A549 (cell line): ENCODE results near the gene ZC3H18. TPM values are rescaled to one million over a fixed set of nuclear protein-coding genes. Genes with fewer than 3 reads are reported as not detected.

Experiments
- ATAC-seq, 2 experiments: fragments of 200-7000 bp in 1 of 2; fragments of >200 bp in 1 of 2; cut with Nextera tagmentation in 1 of 2; cut with Tn5 transposase in 1 of 2; 3 replicates each; pipeline versions ENCODE4 v1.8.0 to v1.9.1; 2018 to 2020; ENCODE audit warnings: mild to moderate bottlenecking in 1 of 2, moderate library complexity in 1 of 2
- CTCF ChIA-PET: fragments of 300-600 bp; sonication (Branson Sonifier 250); formaldehyde crosslinking; extraction: SDS; loops from one replicate; lab custom pipeline; 2021; ENCODE audit warnings: antibody characterized with exemption, inconsistent platforms; lab: Yijun Ruan, JAX
- POLR2A ChIA-PET: fragments of 350-600 bp; formaldehyde crosslinking; extraction: SDS; loops from one replicate; lab custom pipeline; 2021; ENCODE audit warnings: antibody characterized with exemption, inconsistent platforms; lab: Yijun Ruan, JAX
- DNase-seq, 2 experiments: peaks; one replicate each; pipeline versions ENCODE4 v3.0.0 to v3.0.0-alpha.2; 2011 to 2016; ENCODE audit warnings: low read depth in 1 of 2, low spot score in 1 of 2
- FAIRE-seq: peaks from 2 replicates; lab custom pipeline; 2011; peaks lifted over from hg19 to GRCh38; lab: Jason Lieb, UNC
- H3K27ac ChIP-seq, 2 experiments: fragments of >200 bp; sonication (Bioruptor Twin); formaldehyde crosslinking; 3 replicates each; pipeline ENCODE4 v1.5.1; 2016 to 2017
- H3K4me1 ChIP-seq: fragments of >200 bp; sonication (Bioruptor Twin); formaldehyde crosslinking; 3 replicates; pipeline ENCODE4 v1.6.1; 2016
- H3K4me2 ChIP-seq: fragments of >200 bp; sonication (Bioruptor Twin); formaldehyde crosslinking; 3 replicates; pipeline ENCODE4 v1.6.1; 2016
- H3K4me3 ChIP-seq: fragments of >200 bp; sonication (Bioruptor Twin); formaldehyde crosslinking; 3 replicates; pipeline ENCODE4 v1.5.1; 2016
- H3K9me3 ChIP-seq: fragments of >200 bp; sonication (Bioruptor Twin); formaldehyde crosslinking; 3 replicates; pipeline ENCODE4 v1.6.1; 2016
- BHLHE40 ChIP-seq: IDR thresholded peaks from 2 replicates; pipeline ENCODE4 v1.6.1; 2012; ENCODE audit warnings: low read depth, low read length, inconsistent platforms
- CEBPB ChIP-seq, 2 experiments: fragments of >200 bp in 1 of 2; sonication (Bioruptor Twin) in 1 of 2; formaldehyde crosslinking in 1 of 2; IDR thresholded peaks; 2 replicates each; pipeline ENCODE4 v1.6.1; 2012 to 2016
- CHD2 ChIP-seq: fragments of 150-350 bp; IDR thresholded peaks from 2 replicates; pipeline ENCODE4 v1.6.1; 2014; ENCODE audit warnings: low read length; ENCODE audit not compliant: partially characterized antibody
- FOSB ChIP-seq: fragments of 250-450 bp; sonication (Bioruptor Pico); IDR thresholded peaks from 2 replicates; pipeline ENCODE4 v1.5.0; 2020; ENCODE audit warnings: mild to moderate bottlenecking, moderate library complexity
- HEYL ChIP-seq: fragments of 250-450 bp; sonication (Bioruptor Pico); IDR thresholded peaks from 2 replicates; pipeline ENCODE4 v1.8.0; 2021; ENCODE audit warnings: mild to moderate bottlenecking, moderate library complexity
- HOXA7 ChIP-seq: fragments of 250-450 bp; sonication (Bioruptor Pico); IDR thresholded peaks from 2 replicates; pipeline ENCODE4 v1.5.0; 2020; ENCODE audit warnings: mild to moderate bottlenecking, moderate library complexity
- HOXB5 ChIP-seq: fragments of 250-450 bp; sonication (Bioruptor Pico); IDR thresholded peaks from 2 replicates; pipeline ENCODE4 v1.5.0; 2020; ENCODE audit warnings: mild to moderate bottlenecking, moderate library complexity
- JUN ChIP-seq, 2 experiments: fragments of >200 bp; sonication (Bioruptor Twin); formaldehyde crosslinking; IDR thresholded peaks; 2 replicates in 1 of 2; 3 replicates in 1 of 2; pipeline ENCODE4 v1.6.1; 2016 to 2017
- KDM1A ChIP-seq: fragments of 200-600 bp; sonication (generic); IDR thresholded peaks from 2 replicates; pipeline ENCODE4 v1.6.1; 2016; ENCODE audit warnings: low read depth, mild to moderate bottlenecking
- KDM5A ChIP-seq: fragments of 200-600 bp; sonication (generic); IDR thresholded peaks from 2 replicates; pipeline ENCODE4 v1.6.1; 2016; ENCODE audit warnings: antibody characterized with exemption, mild to moderate bottlenecking
- NR3C1 ChIP-seq: fragments of >200 bp; sonication (Bioruptor Twin); formaldehyde crosslinking; IDR thresholded peaks from 3 replicates; pipeline ENCODE4 v1.6.1; 2017
- POLR2A ChIP-seq: IDR thresholded peaks from 2 replicates; pipeline ENCODE4 v1.6.1; 2012; ENCODE audit warnings: mild to moderate bottlenecking, low read length
- POLR2AphosphoS2 ChIP-seq: conservative IDR thresholded peaks from 2 replicates; pipeline ENCODE4 v1.6.1; 2012; ENCODE audit warnings: low read length, improper control_type of control experiment, inconsistent platforms
- RAD21 ChIP-seq, 2 experiments: fragments of >200 bp in 1 of 2; sonication (Bioruptor Twin) in 1 of 2; formaldehyde crosslinking in 1 of 2; IDR thresholded peaks in 1 of 2; conservative IDR thresholded peaks in 1 of 2; 2 replicates in 1 of 2; 3 replicates in 1 of 2; pipeline ENCODE4 v1.6.1; 2012 to 2018; ENCODE audit warnings: inconsistent platforms in 1 of 2
- RCOR1 ChIP-seq: fragments of 150-350 bp; IDR thresholded peaks from 2 replicates; pipeline ENCODE4 v1.6.1; 2014; ENCODE audit warnings: antibody characterized with exemption, low read length, low read depth
- RFX5 ChIP-seq: fragments of 450-650 bp; IDR thresholded peaks from 2 replicates; pipeline ENCODE4 v1.7.1; 2014; ENCODE audit warnings: antibody characterized with exemption, mild to moderate bottlenecking, moderate library complexity
- TFCP2L1 ChIP-seq: fragments of 250-450 bp; sonication (Bioruptor Pico); IDR thresholded peaks from 2 replicates; pipeline ENCODE4 v1.5.0; 2021; ENCODE audit warnings: mild to moderate bottlenecking
- ZC3H11A ChIP-seq: fragments of 450-650 bp; IDR thresholded peaks from 2 replicates; pipeline ENCODE4 v1.6.1; 2014; ENCODE audit warnings: antibody characterized with exemption, mild to moderate bottlenecking
- WGBS: methylation state at CpG from one replicate; pipeline ENCODE4 v1.1.6; 2017; ENCODE audit errors: missing lambda C conversion rate; 5-methylcytosine and 5-hydroxymethylcytosine counted together
- polyA plus RNA-seq, 4 experiments: library from polyadenylated mRNA; depleted of rRNA in 3 of 4; stranded (reverse); fragments of >200 nt; fragmentation: RNase III in 1 of 4; extraction: RNeasy Plus Mini Kit Qiagen cat#74134 plus additional on column Dnase treatment in 1 of 4; gene quantifications; 2 replicates in 3 of 4; 3 replicates in 1 of 4; pipeline ENCODE4 v1.2.3, GENCODE V29; 2011 to 2017
- TF ChIP-seq, protein P1 (sequence below): fragments of 150-350 bp; IDR thresholded peaks from 2 replicates; pipeline ENCODE4 v1.6.1; 2014; ENCODE audit warnings: low read depth, mild to moderate bottlenecking, low read length
- TF ChIP-seq, protein P2 (sequence below): fragments of 450-650 bp; IDR thresholded peaks from 2 replicates; pipeline ENCODE4 v1.6.1; 2014; ENCODE audit warnings: antibody characterized with exemption
- TF ChIP-seq, protein P3 (sequence below): fragments of >200 bp; sonication (Bioruptor Twin); formaldehyde crosslinking; IDR thresholded peaks from 3 replicates; pipeline ENCODE4 v1.6.1; 2016

ZC3H18 gene
- polyA plus RNA-seq, 2 of the 4 experiments (the other 2 are of a cell fraction) = 21.1 to 48.2 TPM

DNA sequence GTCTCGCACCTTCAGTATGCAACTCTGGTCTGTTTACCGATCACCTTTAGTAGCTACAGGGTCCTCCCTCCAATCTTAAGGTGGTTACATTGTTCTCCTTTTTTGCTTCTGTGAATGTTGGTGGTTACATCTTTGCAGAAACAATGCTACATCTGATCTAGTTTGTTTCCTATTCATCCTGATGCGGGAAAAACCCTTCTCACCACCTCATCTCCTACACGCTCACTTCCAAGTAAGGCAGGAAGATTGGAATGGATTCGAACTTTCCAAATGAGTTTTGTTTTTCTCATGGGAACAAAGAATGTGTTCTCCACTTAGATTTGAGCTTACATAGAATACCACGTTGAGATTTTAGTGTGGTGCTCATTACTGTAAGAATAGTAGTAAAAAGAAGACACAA is 14.5 kb downstream of the ZC3H18 start (continued):
- TF ChIP-seq, protein P1, sequence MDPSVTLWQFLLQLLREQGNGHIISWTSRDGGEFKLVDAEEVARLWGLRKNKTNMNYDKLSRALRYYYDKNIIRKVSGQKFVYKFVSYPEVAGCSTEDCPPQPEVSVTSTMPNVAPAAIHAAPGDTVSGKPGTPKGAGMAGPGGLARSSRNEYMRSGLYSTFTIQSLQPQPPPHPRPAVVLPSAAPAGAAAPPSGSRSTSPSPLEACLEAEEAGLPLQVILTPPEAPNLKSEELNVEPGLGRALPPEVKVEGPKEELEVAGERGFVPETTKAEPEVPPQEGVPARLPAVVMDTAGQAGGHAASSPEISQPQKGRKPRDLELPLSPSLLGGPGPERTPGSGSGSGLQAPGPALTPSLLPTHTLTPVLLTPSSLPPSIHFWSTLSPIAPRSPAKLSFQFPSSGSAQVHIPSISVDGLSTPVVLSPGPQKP = no peak
- TF ChIP-seq, all 56 proteins: peak for 0

DNA sequence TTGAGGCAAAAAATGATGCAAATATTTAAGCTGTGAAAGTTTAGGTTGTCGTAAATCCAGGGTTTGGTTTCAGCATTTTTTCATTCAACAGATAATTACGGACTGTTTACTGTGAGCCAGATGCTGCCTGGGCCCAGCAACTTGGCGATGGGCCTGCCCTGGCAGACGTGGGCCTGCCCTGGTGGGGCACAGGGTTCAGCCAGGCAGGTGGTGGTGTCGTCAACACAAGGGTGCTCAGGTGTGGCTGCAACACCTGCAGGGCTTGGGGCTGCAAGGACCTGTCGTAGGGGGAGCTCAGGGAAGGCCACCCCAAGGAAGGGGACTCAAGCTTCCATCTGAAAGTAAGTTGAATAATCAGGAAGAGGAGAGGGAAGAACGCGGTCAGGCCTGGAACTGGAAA is 15.1 kb downstream of the ZC3H18 start:
- no peak for DNase-seq
- TF ChIP-seq, protein P2, sequence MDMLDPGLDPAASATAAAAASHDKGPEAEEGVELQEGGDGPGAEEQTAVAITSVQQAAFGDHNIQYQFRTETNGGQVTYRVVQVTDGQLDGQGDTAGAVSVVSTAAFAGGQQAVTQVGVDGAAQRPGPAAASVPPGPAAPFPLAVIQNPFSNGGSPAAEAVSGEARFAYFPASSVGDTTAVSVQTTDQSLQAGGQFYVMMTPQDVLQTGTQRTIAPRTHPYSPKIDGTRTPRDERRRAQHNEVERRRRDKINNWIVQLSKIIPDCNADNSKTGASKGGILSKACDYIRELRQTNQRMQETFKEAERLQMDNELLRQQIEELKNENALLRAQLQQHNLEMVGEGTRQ = no peak
- no peak for TF ChIP-seq RFX5
- TF ChIP-seq JUN (IDR thresholded peaks at IDR 0.05) = no peak
- TF ChIP-seq RCOR1 = no peak
- TF ChIP-seq HOXA7 (CRISPR knock-in tag) = no peak
- no peak for TF ChIP-seq POLR2AphosphoS2
- TF ChIP-seq CHD2 = no peak
- TF ChIP-seq TFCP2L1 = no peak
- no peak for TF ChIP-seq FOSB (CRISPR knock-in tag)
- TF ChIP-seq, protein P3, sequence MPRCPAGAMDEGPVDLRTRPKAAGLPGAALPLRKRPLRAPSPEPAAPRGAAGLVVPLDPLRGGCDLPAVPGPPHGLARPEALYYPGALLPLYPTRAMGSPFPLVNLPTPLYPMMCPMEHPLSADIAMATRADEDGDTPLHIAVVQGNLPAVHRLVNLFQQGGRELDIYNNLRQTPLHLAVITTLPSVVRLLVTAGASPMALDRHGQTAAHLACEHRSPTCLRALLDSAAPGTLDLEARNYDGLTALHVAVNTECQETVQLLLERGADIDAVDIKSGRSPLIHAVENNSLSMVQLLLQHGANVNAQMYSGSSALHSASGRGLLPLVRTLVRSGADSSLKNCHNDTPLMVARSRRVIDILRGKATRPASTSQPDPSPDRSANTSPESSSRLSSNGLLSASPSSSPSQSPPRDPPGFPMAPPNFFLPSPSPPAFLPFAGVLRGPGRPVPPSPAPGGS = no peak
- no peak for TF ChIP-seq BHLHE40
- TF ChIP-seq NR3C1 = no peak
- 89% methylated on average over 8 of the region's 8 CpGs for WGBS

DNA sequence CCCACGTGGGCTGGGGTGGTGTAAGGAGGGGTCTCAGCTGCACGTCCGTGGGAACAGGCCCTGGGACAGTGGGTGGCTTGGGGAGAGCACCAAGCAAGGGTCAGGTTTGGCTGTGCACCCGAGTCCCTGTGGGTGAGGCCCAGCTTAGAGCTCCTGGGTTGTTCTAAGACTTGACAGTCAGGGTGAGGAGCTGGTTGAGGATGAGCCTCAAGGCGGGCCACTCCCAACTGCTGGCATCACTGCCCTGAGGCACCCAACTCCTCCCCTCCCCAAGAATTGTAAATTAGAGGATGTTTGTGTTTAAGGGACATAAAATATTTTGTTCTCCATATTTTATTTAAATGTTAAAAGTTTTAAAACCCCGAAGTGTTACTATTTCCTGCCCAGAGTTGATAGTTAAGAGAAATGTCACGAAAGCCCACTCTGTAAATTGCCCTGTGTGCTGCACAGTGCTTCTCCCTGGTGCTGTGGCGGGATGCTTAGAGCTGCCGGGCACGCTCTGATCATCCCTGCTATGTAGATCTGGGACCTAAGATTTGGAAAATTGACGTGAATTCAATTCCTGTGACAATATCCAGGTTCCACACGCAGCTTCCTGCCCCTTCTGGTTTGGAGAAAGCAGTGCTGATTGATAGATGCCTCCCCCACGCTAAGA is 15.9 kb downstream of the ZC3H18 start:
- FAIRE-seq (no peak), DNase-seq (no peak), ATAC-seq (no peak)
- H3K4me2 ChIP-seq = no peak overlapping the region
- POLR2A ChIA-PET = interaction anchor here (1.6 kb wide), 1 partner anchor 16 kb away, joined by 4 read pairs; the partner anchor contains the start of gene ZC3H18
- WGBS = 87% methylated on average over 13 of the region's 13 CpGs
- no peaks in the 10 kb centered on the region for H3K4me1 ChIP-seq
- TF ChIP-seq ZC3H11A (no peak), HOXB5 (no peak), KDM5A (no peak), KDM1A (no peak), RAD21 (conservative IDR thresholded peaks at IDR 0.05 in 1 of 2, IDR thresholded peaks at IDR 0.05 in 1 of 2) (no peak), CEBPB (IDR thresholded peaks at IDR 0.05) (no peak), POLR2A (no peak), HEYL (CRISPR knock-in tag) (no peak)
- no peak overlapping the region for H3K27ac ChIP-seq
- H3K4me3 ChIP-seq = no peak overlapping the region
- CTCF ChIA-PET = interaction anchor here (0.9 to 1.1 kb wide), 2 partner anchors 14 to 127 kb away, joined by 3 to 4 read pairs; no protein-coding TSS in a partner anchor
- no peaks in the 10 kb centered on the region for H3K9me3 ChIP-seq

More for the DNA sequence above, 15.1 kb downstream of the ZC3H18 start:
- no peak for FAIRE-seq
- Histone ChIP-seq H3K4me3 (no peak overlapping the region), H3K27ac (no peak overlapping the region), H3K4me2 (no peak overlapping the region), H3K9me3 (no peaks in the 10 kb centered on the region), H3K4me1 (no peaks in the 10 kb centered on the region)
- no peak for ATAC-seq
- POLR2A ChIA-PET = interaction anchor here (1.6 kb wide), 1 partner anchor 15 kb away, joined by 4 read pairs; the partner anchor contains the start of gene ZC3H18
- CTCF ChIA-PET = interaction anchor here (0.9 to 1.3 kb wide), 3 partner anchors 15 to 128 kb away, joined by 3 to 4 read pairs (median 3); no protein-coding TSS in a partner anchor
